Stimulated activated CD4-positive, alpha-beta T cell treated with anti-CD3 and anti-CD28 coated beads, Interleukin-15, amount 100 ng/mL, for 24 hours (primary cell): ENCODE results near the gene STARD13.

Experiments
- DNase-seq: peaks from one replicate; pipeline ENCODE4 v3.0.0-alpha.2; 2020

Gene STARD13

DNA sequence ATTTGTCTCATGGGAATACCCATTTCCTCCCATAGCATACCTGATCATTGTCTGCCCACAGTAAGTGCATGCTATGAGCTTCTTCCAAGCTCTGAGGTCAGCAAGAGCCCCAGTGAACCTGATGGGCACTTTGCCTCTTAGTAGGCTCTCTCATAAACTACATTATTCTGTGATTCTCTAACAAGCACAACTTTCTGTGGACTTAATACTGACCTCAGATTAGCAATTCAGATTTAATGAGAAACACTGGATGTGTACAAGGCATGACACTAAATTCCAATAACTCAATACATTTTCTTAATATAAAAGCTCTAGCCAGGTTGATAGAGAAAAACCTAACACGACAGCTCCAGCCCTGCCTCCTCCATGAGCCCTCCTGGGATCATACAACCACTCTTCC, 23.3 kb upstream of the STARD13 start:
- DNase-seq, result no peak

GRCh38 chr13:33307843-33308242, 22.3 kb upstream of the STARD13 start:
- DNase-seq, result no peak

- DNase-seq, result no peak
Measured at GRCh38 chr13:33303855-33304597, 18.5 kb upstream of the STARD13 start.

- no peak for DNase-seq
Measured at GRCh38 chr13:33299626-33300025, 14.1 kb upstream of the STARD13 start.

DNA sequence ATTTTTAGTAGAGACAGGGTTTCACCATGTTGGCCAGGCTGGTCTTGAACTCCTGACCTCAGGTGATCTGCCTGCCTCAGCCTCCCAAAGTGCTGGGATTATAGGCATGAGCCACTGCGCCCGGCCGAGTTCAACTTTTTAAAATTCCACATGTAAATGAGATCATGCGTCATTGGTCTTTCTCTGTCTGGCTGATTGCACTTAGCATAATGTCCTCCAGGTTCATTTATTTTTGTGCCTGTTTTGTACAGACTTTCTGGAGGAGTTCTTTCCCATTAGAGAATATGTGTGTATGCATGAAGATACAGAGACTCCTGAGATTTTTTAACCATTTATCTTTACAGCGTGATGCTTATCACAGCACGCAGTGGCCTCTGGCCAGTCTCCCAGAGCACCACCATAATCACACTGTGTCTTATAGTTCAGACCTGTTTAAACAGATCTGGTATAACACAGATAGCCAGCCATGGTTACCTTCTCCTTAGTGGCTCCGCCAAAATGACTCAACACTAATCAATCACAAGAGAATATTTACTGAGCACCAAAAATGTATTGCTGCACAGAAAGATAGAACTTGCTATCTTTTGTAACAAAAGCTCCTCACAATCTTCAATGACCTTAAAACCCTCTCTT, 11.4 kb upstream of the STARD13 start:
- DNase-seq, result no peak

GRCh38 chr13:33292712-33293111, 7.2 kb upstream of the STARD13 start:
- no peak for DNase-seq

DNA sequence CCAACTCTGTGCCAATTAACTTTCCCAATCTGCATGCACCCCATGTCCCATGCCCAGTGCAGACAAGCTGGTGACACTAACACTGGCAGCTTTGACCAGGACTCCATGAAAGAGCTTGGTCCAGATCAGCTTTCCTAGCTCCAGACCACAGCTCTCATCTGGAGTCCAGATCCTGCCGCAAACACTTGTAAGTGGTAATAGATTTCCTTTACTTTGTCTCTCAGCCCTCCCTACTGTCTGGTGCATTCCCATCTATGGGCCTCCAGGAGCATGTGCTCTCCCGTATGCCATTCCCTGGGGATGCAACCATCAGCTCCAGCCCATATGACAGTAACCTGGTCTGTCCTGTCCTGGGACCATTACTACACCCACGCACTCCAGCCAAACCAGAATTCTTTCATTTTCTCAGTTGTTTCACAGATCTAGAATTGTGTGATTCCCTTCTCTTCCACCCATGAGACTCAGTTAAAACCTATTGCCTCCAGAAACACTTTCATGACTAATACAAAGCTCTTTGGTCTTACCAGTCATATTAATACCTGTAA, 4.9 kb upstream of the STARD13 start:
- no peak for DNase-seq

GRCh38 chr13:33289966-33290365, 4.4 kb upstream of the STARD13 start:
- DNase-seq, result no peak

- DNase-seq, result no peak
Measured at GRCh38 chr13:33287142-33287882, 1.8 kb upstream of the STARD13 start.

- DNase-seq, result no peak
Measured at GRCh38 chr13:33286128-33286527, 573 bp upstream of the STARD13 start.

DNA sequence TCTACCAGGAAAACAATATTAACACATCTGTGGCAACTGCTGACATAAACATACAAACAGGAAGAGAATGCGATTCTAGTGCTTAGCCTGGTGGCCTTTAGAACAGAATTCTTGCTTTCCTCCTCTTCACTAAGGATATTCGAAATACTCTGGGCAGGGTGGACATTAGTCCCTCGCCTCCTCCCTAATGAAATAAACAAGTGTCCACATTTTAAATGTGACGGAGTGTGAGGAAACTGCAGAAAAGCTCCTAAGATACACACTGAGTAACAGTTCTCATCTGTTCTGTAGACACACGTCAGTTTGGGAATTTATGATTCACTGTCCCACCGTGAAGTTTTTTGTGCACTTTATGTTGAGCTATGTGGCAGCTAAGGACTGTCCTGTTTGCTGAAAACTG, 639 bp downstream of the STARD13 start:
- no peak for DNase-seq

DNA sequence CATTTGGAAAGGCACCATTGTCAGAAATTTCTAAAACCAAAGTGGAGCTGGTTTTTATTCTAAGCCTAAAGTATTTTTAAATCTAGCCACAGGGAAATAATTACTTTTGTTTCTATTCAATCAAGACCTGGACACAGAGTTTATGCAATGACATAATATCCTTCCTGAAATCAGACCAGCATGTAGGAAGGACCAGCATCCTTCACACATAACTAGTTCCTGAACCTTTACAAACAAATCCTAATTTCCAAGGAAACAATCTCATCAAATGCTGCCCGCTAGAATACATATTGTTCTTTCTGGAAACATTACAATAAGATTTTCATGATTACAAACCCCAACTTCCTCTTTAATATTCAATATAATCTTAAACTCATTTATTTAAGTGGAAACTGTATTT, 1.5 kb downstream of the STARD13 start:
- DNase-seq, result no peak

DNA sequence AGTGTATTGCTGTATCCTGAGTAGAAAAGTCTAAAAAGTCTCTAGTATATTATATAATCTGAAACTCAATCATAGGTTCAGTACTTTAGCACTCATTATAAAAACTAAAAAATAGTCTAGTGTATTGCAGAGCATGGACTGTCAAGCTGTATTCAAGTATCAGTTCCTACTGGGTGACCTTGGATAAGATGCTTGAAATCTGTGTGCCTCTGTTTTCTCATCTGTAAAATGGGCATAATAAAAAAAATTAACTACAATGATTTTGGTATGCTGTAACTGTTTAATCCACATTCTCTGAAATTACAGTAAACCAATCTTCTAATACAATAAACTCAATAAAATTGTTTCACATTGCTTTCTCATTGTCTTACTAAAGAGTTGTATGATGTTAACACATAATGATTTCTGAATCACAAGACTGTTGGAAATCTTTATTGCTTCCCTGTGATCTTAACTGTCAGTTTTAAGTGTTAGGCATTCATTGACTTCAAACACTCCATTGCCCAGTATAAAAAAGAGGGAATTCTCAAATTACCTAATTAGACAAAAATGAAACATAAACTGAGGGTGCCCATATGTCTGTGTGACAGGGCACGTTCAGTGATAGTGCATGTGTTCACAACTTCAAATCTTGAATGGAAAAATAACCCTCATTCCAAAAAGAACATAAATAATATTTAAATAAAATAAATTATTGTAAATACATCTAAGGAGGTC, 2.2 kb downstream of the STARD13 start:
- no peak for DNase-seq

- no peak for DNase-seq
Measured at GRCh38 chr13:33281951-33282595, 3.5 kb downstream of the STARD13 start.

DNA sequence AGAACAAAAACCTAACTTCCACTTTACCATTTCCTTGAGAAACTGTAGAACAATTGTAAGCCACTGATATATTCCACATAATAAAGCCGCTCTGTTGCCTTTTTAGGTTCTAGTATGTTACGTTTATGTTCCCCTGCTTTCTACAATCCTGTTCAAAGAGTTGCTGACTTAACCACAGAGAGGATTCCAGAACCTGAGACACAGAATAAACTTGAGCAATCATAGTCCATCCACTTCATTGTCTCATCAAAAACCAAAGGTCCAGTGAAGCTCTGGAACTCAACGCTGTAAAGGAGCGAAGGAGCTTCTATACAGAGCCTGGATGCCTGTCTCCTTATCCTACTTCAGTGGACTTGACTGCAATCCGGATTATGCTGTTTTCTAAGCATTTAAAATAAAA, 4.6 kb downstream of the STARD13 start:
- DNase-seq, result no peak

- no peak for DNase-seq
Measured at GRCh38 chr13:33280279-33280905, 5.2 kb downstream of the STARD13 start.

DNA sequence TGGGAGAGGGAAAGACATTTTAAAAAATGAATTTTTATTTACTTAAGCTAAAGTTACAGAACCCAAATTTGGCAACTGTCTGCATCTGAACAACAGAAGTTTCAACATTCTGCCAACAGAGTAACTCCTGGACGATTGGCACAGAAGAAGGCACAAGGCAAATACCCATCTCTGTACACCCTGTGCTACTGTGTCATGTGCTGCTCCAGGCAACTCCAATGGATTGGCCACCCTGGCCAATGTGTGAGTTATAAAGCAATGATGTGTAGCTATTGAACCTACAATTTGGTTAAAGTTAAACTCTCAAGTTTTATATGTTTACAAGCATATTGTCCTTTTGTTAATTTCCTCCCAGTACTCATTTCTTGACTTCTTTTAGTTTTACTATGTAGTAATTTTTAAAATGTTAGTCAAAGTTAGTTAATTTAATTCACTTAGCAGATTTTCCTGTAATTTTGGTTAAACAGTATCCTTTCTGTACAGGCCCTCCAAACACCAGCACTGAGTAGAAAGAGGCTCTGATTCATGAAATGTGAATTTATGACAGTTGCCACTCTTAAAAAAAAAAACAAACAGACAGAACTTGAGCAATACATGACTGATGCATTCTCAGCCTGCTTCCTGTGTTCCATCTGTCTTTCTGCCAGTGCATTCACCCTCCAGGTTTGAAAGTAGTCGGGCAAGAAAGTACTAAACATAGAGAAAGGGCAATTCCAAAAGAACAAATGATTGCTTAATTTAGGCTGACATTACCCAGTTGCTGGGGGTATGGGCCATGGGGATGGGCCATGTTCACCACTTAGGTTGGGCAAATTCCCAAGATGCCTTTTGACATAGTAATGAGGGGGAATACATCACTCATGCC, 5.9 kb downstream of the STARD13 start:
- DNase-seq, result no peak

DNA sequence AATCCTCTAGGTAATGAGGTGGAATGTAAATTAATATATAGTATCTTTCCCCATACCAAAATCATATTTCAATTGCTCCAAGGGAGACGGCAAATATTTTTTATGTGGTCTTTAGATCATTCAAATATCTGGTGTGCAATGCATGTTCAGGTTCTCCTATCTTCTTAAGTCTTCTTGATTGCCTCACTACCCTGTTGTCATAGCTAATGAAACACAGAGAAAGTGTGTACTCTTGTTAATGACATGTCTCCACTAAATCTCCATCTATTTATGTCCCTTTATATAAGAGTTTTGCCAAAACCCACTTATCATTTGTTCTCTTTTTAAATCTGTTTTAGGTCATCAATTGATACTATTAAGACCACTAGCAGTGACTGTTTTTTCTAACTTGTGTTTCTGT, 6.6 kb downstream of the STARD13 start:
- DNase-seq, result no peak

- DNase-seq, result no peak
Measured at GRCh38 chr13:33277946-33278345, 7.6 kb downstream of the STARD13 start.

DNA sequence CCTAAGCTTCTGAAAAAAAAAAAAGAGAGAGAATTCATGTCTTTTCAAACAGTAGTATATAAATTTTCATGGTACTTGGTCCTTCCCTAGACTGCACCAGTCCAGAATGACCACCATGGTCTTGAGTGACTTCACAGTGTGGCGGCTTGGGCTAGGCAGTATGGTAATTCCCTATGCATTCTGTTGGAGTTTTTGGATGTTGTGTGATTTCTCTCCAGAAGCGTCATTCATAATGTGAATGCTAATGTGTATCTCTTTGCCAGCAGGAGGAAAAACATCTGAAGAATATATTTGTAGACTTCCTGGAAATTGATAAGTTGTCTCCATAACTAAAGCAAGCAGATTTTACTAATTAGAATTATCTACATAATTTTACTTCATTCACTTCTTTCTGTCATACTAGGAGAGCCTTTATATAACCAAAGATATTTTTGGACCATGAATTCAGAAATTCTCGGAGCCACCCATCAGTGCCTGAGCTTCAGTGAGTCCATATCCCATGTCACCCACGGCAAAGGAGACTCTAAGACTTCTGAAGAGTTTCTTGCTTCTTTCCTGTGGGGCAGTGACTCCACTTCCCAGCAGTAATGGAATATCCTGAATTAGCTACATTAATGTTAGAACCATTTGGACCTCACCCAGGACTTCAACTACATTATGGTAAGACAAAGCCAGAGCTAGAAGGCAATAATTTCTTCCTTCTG, 8.4 kb downstream of the STARD13 start:
- no peak for DNase-seq
